C4-2B (cell line): ENCODE results near the gene SGCG.

Experiments used
- CTCF ChIP-seq: fragments of 450-650 bp; conservative IDR thresholded peaks from 2 replicates; pipeline ENCODE4 v1.5.1; 2017; ENCODE audit warnings: mild to moderate bottlenecking
- ZFX ChIP-seq: fragments of 450-650 bp; IDR thresholded peaks from 2 replicates; pipeline ENCODE4 v1.6.1; 2017

DNA sequence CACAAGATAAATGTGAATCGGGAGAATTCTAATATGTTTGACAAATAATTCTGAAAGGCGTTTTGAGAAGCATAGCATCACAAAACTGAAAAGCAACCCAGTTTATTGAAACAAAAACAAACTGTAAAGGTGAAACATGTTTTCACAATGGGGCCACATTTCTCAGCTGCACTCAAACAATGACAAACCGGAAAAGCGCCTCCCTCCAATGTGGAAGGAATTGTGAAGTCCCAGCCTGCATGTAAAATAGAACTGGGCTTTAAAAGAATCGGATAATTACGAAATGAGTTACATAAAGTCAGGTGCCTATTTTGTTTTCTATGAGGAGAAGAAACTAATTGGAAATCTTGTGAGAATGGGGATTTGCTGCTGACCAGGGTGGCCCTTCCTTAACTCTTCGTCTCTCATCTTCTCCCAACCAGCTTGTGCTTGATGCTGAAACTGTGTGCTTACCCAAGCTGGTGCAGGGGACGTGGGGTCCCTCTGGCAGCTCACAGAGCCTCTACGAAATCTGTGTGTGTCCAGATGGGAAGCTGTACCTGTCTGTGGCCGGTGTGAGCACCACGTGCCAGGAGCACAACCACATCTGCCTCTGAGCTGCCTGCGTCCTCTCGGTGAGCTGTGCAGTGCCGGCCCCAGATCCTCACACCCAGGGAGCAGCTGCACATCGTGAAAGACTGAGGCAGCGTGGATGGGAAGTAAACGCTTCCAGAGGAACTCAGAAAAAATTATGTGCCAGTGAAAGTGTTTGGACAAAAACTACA lies 143.3 kb downstream of the SGCG start:
- TF ChIP-seq CTCF, result no peak
- TF ChIP-seq ZFX, result no peak
